ENCODE results near the gene STX5. TPM values are rescaled to one million over a fixed set of nuclear protein-coding genes. Genes with fewer than 3 reads are reported as not detected.
A peak's percentile ranks its signal among the peaks of the same experiment; 100 is the strongest.

Gene STX5
- total and polyA plus RNA-seq, 9 of the 15 experiments (the other 6 are each of a cell fraction or from before 2014, with no cell fraction given) = 2.8 to 28.6 (median 23.7) TPM

DNA sequence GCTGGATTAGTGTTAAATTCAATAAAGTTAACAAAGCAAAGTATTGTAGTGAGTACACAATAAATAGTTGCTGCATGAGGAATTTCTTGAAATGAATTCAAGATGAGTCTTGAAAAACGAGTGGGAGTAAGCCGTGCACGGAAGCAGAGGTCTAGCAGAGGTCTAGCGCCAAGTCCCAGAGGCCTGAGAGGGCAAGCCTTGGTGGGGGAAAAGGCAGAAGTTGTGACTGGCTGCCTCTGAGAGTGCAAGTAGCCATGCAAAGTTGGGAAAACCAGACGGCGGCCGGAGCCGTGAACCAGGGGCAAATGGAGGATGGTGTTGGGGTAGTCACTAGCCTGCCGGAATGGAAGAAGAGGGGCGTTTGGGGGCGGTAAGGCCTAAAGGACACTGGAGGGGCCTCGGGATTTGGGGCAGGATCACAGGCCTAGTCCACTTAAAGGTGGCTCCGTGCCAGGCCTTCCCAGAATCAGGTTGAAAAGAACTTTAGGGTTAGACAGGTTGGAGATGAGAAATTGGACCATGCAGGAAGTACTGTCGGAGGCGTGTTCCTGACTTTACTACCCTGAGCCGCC, 48.5 kb upstream of the STX5 start (continued):
- TF ChIP-seq ETS1 (conservative IDR thresholded peaks at IDR 0.05; ENCODE audit: control insufficient read depth, low read depth, low read length) (no peak), CBX8 (IDR thresholded peaks at IDR 0.05; ENCODE audit: borderline replicate concordance, extremely low read depth, low read depth, low read length, poor library complexity, severe bottlenecking) (no peak), ELF1 (tag; IDR thresholded peaks at IDR 0.05) (peak; percentile 53; the same call in 1 of the 2 replicates), SETDB1 (IDR thresholded peaks at IDR 0.05; ENCODE audit: low read length) (no peak), RNF219 (CRISPR knock-in tag; IDR thresholded peaks at IDR 0.05) (no peak), ZBED1 (IDR thresholded peaks at IDR 0.05) (no peak), USF1 (CRISPR knock-in tag; IDR thresholded peaks at IDR 0.05) (no peak), MAFK (IDR thresholded peaks at IDR 0.05; ENCODE audit: low read length) (no peak), ZFP30 (CRISPR knock-in tag; IDR thresholded peaks at IDR 0.05; ENCODE audit: borderline replicate concordance) (no peak), ZNF174 (CRISPR knock-in tag; IDR thresholded peaks at IDR 0.05) (no peak)
- TF ChIP-seq, protein P1, sequence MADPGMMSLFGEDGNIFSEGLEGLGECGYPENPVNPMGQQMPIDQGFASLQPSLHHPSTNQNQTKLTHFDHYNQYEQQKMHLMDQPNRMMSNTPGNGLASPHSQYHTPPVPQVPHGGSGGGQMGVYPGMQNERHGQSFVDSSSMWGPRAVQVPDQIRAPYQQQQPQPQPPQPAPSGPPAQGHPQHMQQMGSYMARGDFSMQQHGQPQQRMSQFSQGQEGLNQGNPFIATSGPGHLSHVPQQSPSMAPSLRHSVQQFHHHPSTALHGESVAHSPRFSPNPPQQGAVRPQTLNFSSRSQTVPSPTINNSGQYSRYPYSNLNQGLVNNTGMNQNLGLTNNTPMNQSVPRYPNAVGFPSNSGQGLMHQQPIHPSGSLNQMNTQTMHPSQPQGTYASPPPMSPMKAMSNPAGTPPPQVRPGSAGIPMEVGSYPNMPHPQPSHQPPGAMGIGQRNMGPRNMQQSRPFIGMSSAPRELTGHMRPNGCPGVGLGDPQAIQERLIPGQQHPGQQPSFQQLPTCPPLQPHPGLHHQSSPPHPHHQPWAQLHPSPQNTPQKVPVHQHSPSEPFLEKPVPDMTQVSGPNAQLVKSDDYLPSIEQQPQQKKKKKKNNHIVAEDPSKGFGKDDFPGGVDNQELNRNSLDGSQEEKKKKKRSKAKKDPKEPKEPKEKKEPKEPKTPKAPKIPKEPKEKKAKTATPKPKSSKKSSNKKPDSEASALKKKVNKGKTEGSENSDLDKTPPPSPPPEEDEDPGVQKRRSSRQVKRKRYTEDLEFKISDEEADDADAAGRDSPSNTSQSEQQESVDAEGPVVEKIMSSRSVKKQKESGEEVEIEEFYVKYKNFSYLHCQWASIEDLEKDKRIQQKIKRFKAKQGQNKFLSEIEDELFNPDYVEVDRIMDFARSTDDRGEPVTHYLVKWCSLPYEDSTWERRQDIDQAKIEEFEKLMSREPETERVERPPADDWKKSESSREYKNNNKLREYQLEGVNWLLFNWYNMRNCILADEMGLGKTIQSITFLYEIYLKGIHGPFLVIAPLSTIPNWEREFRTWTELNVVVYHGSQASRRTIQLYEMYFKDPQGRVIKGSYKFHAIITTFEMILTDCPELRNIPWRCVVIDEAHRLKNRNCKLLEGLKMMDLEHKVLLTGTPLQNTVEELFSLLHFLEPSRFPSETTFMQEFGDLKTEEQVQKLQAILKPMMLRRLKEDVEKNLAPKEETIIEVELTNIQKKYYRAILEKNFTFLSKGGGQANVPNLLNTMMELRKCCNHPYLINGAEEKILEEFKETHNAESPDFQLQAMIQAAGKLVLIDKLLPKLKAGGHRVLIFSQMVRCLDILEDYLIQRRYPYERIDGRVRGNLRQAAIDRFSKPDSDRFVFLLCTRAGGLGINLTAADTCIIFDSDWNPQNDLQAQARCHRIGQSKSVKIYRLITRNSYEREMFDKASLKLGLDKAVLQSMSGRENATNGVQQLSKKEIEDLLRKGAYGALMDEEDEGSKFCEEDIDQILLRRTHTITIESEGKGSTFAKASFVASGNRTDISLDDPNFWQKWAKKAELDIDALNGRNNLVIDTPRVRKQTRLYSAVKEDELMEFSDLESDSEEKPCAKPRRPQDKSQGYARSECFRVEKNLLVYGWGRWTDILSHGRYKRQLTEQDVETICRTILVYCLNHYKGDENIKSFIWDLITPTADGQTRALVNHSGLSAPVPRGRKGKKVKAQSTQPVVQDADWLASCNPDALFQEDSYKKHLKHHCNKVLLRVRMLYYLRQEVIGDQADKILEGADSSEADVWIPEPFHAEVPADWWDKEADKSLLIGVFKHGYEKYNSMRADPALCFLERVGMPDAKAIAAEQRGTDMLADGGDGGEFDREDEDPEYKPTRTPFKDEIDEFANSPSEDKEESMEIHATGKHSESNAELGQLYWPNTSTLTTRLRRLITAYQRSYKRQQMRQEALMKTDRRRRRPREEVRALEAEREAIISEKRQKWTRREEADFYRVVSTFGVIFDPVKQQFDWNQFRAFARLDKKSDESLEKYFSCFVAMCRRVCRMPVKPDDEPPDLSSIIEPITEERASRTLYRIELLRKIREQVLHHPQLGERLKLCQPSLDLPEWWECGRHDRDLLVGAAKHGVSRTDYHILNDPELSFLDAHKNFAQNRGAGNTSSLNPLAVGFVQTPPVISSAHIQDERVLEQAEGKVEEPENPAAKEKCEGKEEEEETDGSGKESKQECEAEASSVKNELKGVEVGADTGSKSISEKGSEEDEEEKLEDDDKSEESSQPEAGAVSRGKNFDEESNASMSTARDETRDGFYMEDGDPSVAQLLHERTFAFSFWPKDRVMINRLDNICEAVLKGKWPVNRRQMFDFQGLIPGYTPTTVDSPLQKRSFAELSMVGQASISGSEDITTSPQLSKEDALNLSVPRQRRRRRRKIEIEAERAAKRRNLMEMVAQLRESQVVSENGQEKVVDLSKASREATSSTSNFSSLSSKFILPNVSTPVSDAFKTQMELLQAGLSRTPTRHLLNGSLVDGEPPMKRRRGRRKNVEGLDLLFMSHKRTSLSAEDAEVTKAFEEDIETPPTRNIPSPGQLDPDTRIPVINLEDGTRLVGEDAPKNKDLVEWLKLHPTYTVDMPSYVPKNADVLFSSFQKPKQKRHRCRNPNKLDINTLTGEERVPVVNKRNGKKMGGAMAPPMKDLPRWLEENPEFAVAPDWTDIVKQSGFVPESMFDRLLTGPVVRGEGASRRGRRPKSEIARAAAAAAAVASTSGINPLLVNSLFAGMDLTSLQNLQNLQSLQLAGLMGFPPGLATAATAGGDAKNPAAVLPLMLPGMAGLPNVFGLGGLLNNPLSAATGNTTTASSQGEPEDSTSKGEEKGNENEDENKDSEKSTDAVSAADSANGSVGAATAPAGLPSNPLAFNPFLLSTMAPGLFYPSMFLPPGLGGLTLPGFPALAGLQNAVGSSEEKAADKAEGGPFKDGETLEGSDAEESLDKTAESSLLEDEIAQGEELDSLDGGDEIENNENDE (IDR thresholded peaks at IDR 0.05; ENCODE audit: low read depth, low read length) = no peak

Data from K562 (cell line).